Stimulated activated CD4-positive, alpha-beta T cell treated with anti-CD3 and anti-CD28 coated beads, Interleukin-12 subunit alpha, Interleukin-12 subunit beta, amount 100 ng/mL, for 48 hours (primary cell): Measurements from ENCODE around the gene CHST11.

ENCODE experiments used
- DNase-seq, 3 donors: peaks; one replicate each; pipeline ENCODE4 v3.0.0-alpha.2; 2020; ENCODE audit warnings: low read depth in 2 of 3, low spot score in 1 of 3

CHST11 gene

GRCh38 chr12:104433061-104433460, 23.7 kb upstream of the CHST11 start:
- no peak for DNase-seq

- no peak for DNase-seq
Observed at GRCh38 chr12:104434129-104434528, 22.6 kb upstream of the CHST11 start.

GRCh38 chr12:104435175-104435574, 21.6 kb upstream of the CHST11 start:
- DNase-seq: no peak

GRCh38 chr12:104435765-104436164, 21.0 kb upstream of the CHST11 start:
- DNase-seq: no peak

- DNase-seq: no peak
Observed at GRCh38 chr12:104436790-104437189, 20.0 kb upstream of the CHST11 start.

- no peak for DNase-seq
Observed at GRCh38 chr12:104438134-104438533, 18.6 kb upstream of the CHST11 start.

- no peak for DNase-seq
Observed at GRCh38 chr12:104439137-104439536, 17.6 kb upstream of the CHST11 start.

- DNase-seq: no peak
Observed at GRCh38 chr12:104443008-104443407, 13.7 kb upstream of the CHST11 start.

- DNase-seq: no peak
Observed at GRCh38 chr12:104446646-104447421, 9.9 kb upstream of the CHST11 start.

GRCh38 chr12:104448031-104448430, 8.7 kb upstream of the CHST11 start:
- no peak for DNase-seq

- no peak for DNase-seq
Observed at GRCh38 chr12:104448451-104448850, 8.3 kb upstream of the CHST11 start.

GRCh38 chr12:104450700-104451099, 6.0 kb upstream of the CHST11 start:
- no peak for DNase-seq

- no peak for DNase-seq
Observed at GRCh38 chr12:104452087-104452486, 4.7 kb upstream of the CHST11 start.

- no peak for DNase-seq
Observed at GRCh38 chr12:104453133-104453532, 3.6 kb upstream of the CHST11 start.

GRCh38 chr12:104454997-104455396, 1.8 kb upstream of the CHST11 start:
- DNase-seq: no peak

- no peak for DNase-seq
Observed at GRCh38 chr12:104455578-104456416, 951 bp upstream of the CHST11 start.

GRCh38 chr12:104456950-104457745, 400 bp downstream of the CHST11 start:
- DNase-seq: peak in 2 of 3 donors; percentile 45 to 46

GRCh38 chr12:104457746-104458693, 1.3 kb downstream of the CHST11 start:
- peak in 1 of 3 donors; percentile 47 for DNase-seq

- no peak for DNase-seq
Observed at GRCh38 chr12:104458694-104459367, 2.1 kb downstream of the CHST11 start.
